ENCODE data around the gene THBS3. TPM values are rescaled to one million over a fixed set of nuclear protein-coding genes. Genes with fewer than 3 reads are reported as not detected.

THBS3 gene
- total RNA-seq, 1 donor from 2014 or later, result 40.3 TPM

GRCh38 chr1:155175281-155175926, 32.3 kb downstream of the THBS3 start:
- Histone ChIP-seq H3K4me3 (no peak overlapping the region), H3K27me3 (no peaks in the 10 kb centered on the region), H3K9me3 (no peaks in the 10 kb centered on the region), H3K4me1 (peaks cover 10 to 15% of the 10 kb centered on the region in 2 donors), H3K27ac (no peak overlapping the region), H3K36me3 (peaks cover 0 to 13% of the 10 kb centered on the region in 2 donors)
- intact Hi-C loops (cut with DNase I), result no loop called here
- no peak for TF ChIP-seq CTCF (IDR thresholded peaks at IDR 0.05)
- DNase-seq (ENCODE audit: low spot score in 2 of 2), result no peak

GRCh38 chr1:155174324-155175280, 33.1 kb downstream of the THBS3 start:
- Histone ChIP-seq H3K27ac (peak overlapping the region in 1 of 2 donors; percentile 93), H3K4me1 (peaks cover 10 to 15% of the 10 kb centered on the region in 2 donors), H3K36me3 (peaks cover 2 to 16% of the 10 kb centered on the region in 2 donors), H3K27me3 (no peaks in the 10 kb centered on the region), H3K4me3 (peak overlapping the region; percentile 76 to 84), H3K9me3 (no peaks in the 10 kb centered on the region)
- peak in 1 of 2 donors; percentile 72 for DNase-seq (ENCODE audit: low spot score in 2 of 2)
- TF ChIP-seq CTCF (IDR thresholded peaks at IDR 0.05), result no peak
- intact Hi-C loops (cut with DNase I), result loop anchor here (5.0 kb wide), 1 partner anchor 47 kb away; the partner anchor contains the start of gene EFNA1

- H3K4me1 ChIP-seq, result peaks cover 10 to 15% of the 10 kb centered on the region in 2 donors
- no peaks in the 10 kb centered on the region for H3K9me3 ChIP-seq
- H3K4me3 ChIP-seq, result peak within 1 kb of the TSS; percentile 76 to 84
- intact Hi-C loops (cut with DNase I), result loop anchor here (1.0 to 5.0 kb wide), 3 partner anchors 33 to 54 kb away; partner anchors contain the start of genes DPM3 and EFNA1
- peaks cover 7 to 22% of the 10 kb centered on the region in 2 donors for H3K36me3 ChIP-seq
- H3K27me3 ChIP-seq, result no peaks in the 10 kb centered on the region
- DNase-seq (ENCODE audit: low spot score in 2 of 2), result peak in 1 of 2 donors; percentile 75
- no peak for TF ChIP-seq CTCF (IDR thresholded peaks at IDR 0.05)
- H3K27ac ChIP-seq, result peak within 1 kb of the TSS; percentile 92 to 93
Observed at GRCh38 chr1:155173478-155174323, 34.0 kb downstream of the THBS3 start, which contains the start of gene TRIM46. Gene TRIM46 (plus strand): TSS chr1:155173849. CDS start chr1:155173967, 118 bp downstream.

- peak within 1 kb of the TSS; percentile 92 to 93 for H3K27ac ChIP-seq
- H3K4me3 ChIP-seq, result peak within 1 kb of the TSS; percentile 76 to 84
- TF ChIP-seq CTCF (IDR thresholded peaks at IDR 0.05), result peak; percentile 87 to 95 (median 90)
- peaks cover 7 to 24% of the 10 kb centered on the region in 2 donors for H3K36me3 ChIP-seq
- no peaks in the 10 kb centered on the region for H3K27me3 ChIP-seq
- peak; percentile 84 to 98 for DNase-seq (ENCODE audit: low spot score in 2 of 2)
- intact Hi-C loops (cut with DNase I), result loop anchor here (1.0 to 5.0 kb wide), 3 partner anchors 33 to 54 kb away; partner anchors contain the start of genes DPM3 and EFNA1
- H3K9me3 ChIP-seq, result no peaks in the 10 kb centered on the region
- H3K4me1 ChIP-seq, result peaks cover 10 to 15% of the 10 kb centered on the region in 2 donors
Observed at GRCh38 chr1:155172732-155173477, 34.8 kb downstream of the THBS3 start, which contains the start of gene KRTCAP2. Gene KRTCAP2 (minus strand): TSS chr1:155173304. CDS start chr1:155173224, 80 bp downstream.

All from ascending aorta (tissue), 2 donors.